Measurements from ENCODE around the gene BIVM.

Gene BIVM

GRCh38 chr13:102792396-102792795 is 6.5 kb upstream of the BIVM start:
- DNase-seq, result no peak

GRCh38 chr13:102793611-102794355 is 5.1 kb upstream of the BIVM start:
- DNase-seq, result no peak

GRCh38 chr13:102799426-102800144 is 666 bp downstream of the BIVM start:
- no peak for DNase-seq

GRCh38 chr13:102800145-102801041 is 1.5 kb downstream of the BIVM start:
- DNase-seq, result peak; percentile 82

- no peak for DNase-seq
Observed at GRCh38 chr13:102805680-102806079, 6.8 kb downstream of the BIVM start.

- no peak for DNase-seq
Observed at GRCh38 chr13:102807699-102808098, 8.8 kb downstream of the BIVM start.

GRCh38 chr13:102812611-102813287 is 13.8 kb downstream of the BIVM start:
- DNase-seq, result no peak

- DNase-seq, result no peak
Observed at GRCh38 chr13:102814025-102814607, 15.2 kb downstream of the BIVM start.

GRCh38 chr13:102814793-102815192 is 15.9 kb downstream of the BIVM start:
- DNase-seq, result no peak

- no peak for DNase-seq
Observed at GRCh38 chr13:102815788-102816187, 16.9 kb downstream of the BIVM start.

GRCh38 chr13:102816708-102817107 is 17.8 kb downstream of the BIVM start:
- DNase-seq, result no peak

- no peak for DNase-seq
Observed at GRCh38 chr13:102817241-102817640, 18.3 kb downstream of the BIVM start.

- DNase-seq, result no peak
Observed at GRCh38 chr13:102817907-102818306, 19.0 kb downstream of the BIVM start.

- no peak for DNase-seq
Observed at GRCh38 chr13:102825400-102825799, 26.5 kb downstream of the BIVM start.

- DNase-seq, result no peak
Observed at GRCh38 chr13:102825921-102826706, 27.2 kb downstream of the BIVM start.

- DNase-seq, result no peak
Observed at GRCh38 chr13:102830646-102831045, 31.7 kb downstream of the BIVM start.

- no peak for DNase-seq
Observed at GRCh38 chr13:102836471-102836870, 37.6 kb downstream of the BIVM start.

GRCh38 chr13:102838273-102838672 is 39.4 kb downstream of the BIVM start:
- no peak for DNase-seq

- no peak for DNase-seq
Observed at GRCh38 chr13:102838982-102839381, 40.1 kb downstream of the BIVM start.

GRCh38 chr13:102839462-102839861 is 40.5 kb downstream of the BIVM start:
- DNase-seq, result no peak

- DNase-seq, result no peak
Observed at GRCh38 chr13:102845289-102845629, 46.3 kb downstream of the BIVM start.

All from CD4-positive, alpha-beta T cell treated with Interleukin-15 for 1 hour (primary cell).